Frontal cortex (tissue), 4 donors: Measurements from ENCODE around the gene SPATA7. TPM values are rescaled to one million over a fixed set of nuclear protein-coding genes. Genes with fewer than 3 reads are reported as not detected.
A peak's percentile ranks its signal among the peaks of the same experiment; 100 is the strongest.
"Not testable (repeated sequence)": the region's sequence is repeated elsewhere in the genome, so short reads cannot be mapped to it uniquely, and the experiment has no call there.

Source experiments
- DNase-seq, 2 donors: peaks; one replicate each; pipeline ENCODE4 v3.0.0; 2012; ENCODE audit warnings: low spot score in 2 of 2
- FAIRE-seq: peaks from 2 replicates; lab custom pipeline; 2012; peaks lifted over from hg19 to GRCh38; lab: Jason Lieb, UNC
- total RNA-seq: library from RNA; depleted of rRNA; stranded (reverse); fragments of >200 nt; gene quantifications from one replicate; pipeline ENCODE4 v1.2.3, GENCODE V29; 2014
- donor health status: control.
- donor health status: control.
- donor health status: control.

Gene SPATA7
- total RNA-seq = 102 TPM

- FAIRE-seq = no peak
- DNase-seq = peak; percentile 69 to 81
Observed at GRCh38 chr14:88385212-88386101, at the start of gene SPATA7. Gene SPATA7, plus strand, starts transcription at chr14:88385657. Its CDS starts 162 bp downstream, at chr14:88385819.

GRCh38 chr14:88340357-88340756 is 45.1 kb upstream of the SPATA7 start:
- DNase-seq = no peak
- peak; percentile 100 for FAIRE-seq

GRCh38 chr14:88342980-88343379 is 42.5 kb upstream of the SPATA7 start:
- DNase-seq = no peak
- no peak for FAIRE-seq

GRCh38 chr14:88346048-88346639 is 39.3 kb upstream of the SPATA7 start:
- DNase-seq = no peak
- no peak for FAIRE-seq

GRCh38 chr14:88348546-88348945 is 36.9 kb upstream of the SPATA7 start:
- FAIRE-seq (no peak), DNase-seq (no peak)

GRCh38 chr14:88351966-88352691 is 33.3 kb upstream of the SPATA7 start:
- DNase-seq = peak in 1 of 2 donors; percentile 7
- peak; percentile 31 for FAIRE-seq

- no peak for FAIRE-seq
Observed at GRCh38 chr14:88352698-88353097, 32.8 kb upstream of the SPATA7 start.

GRCh38 chr14:88354358-88354757 is 31.1 kb upstream of the SPATA7 start:
- FAIRE-seq (no peak), DNase-seq (no peak)

More at GRCh38 chr14:88352698-88353097, 32.8 kb upstream of the SPATA7 start:
- no peak for DNase-seq

GRCh38 chr14:88359500-88359899 is 26.0 kb upstream of the SPATA7 start:
- peak; percentile 23 for FAIRE-seq
- DNase-seq = no peak

- no peak for DNase-seq
- FAIRE-seq = no peak
Observed at GRCh38 chr14:88363644-88364043, 21.8 kb upstream of the SPATA7 start.

- FAIRE-seq (no peak), DNase-seq (no peak)
Observed at GRCh38 chr14:88364710-88365413, 20.6 kb upstream of the SPATA7 start.

GRCh38 chr14:88369496-88369895 is 16.0 kb upstream of the SPATA7 start:
- no peak for FAIRE-seq
- DNase-seq = no peak

- DNase-seq = no peak
- FAIRE-seq = no peak
Observed at GRCh38 chr14:88379706-88380343, 5.6 kb upstream of the SPATA7 start.

GRCh38 chr14:88380405-88380804 is 5.1 kb upstream of the SPATA7 start:
- no peak for FAIRE-seq
- DNase-seq = peak in 1 of 2 donors; percentile 13

GRCh38 chr14:88381634-88382033 is 3.8 kb upstream of the SPATA7 start:
- FAIRE-seq = not testable (repeated sequence)

GRCh38 chr14:88384718-88385117 is 739 bp upstream of the SPATA7 start:
- FAIRE-seq = no peak
- peak in 1 of 2 donors; percentile 4 for DNase-seq

More at GRCh38 chr14:88381634-88382033, 3.8 kb upstream of the SPATA7 start:
- DNase-seq = not testable (repeated sequence)

GRCh38 chr14:88386256-88386794 is 868 bp downstream of the SPATA7 start:
- DNase-seq = no peak
- no peak for FAIRE-seq

- DNase-seq (no peak), FAIRE-seq (no peak)
Observed at GRCh38 chr14:88388741-88389282, 3.4 kb downstream of the SPATA7 start.

- no peak for DNase-seq
- no peak for FAIRE-seq
Observed at GRCh38 chr14:88392609-88393008, 7.2 kb downstream of the SPATA7 start.
